SKM-1 (cell line): ENCODE measurements around the gene TCP11L2.

Experiments
- DNase-seq: peaks from one replicate; lab custom pipeline; 2025; ENCODE audit not compliant: unreplicated experiment; lab: John Stamatoyannopoulos, UW

Gene TCP11L2

DNA sequence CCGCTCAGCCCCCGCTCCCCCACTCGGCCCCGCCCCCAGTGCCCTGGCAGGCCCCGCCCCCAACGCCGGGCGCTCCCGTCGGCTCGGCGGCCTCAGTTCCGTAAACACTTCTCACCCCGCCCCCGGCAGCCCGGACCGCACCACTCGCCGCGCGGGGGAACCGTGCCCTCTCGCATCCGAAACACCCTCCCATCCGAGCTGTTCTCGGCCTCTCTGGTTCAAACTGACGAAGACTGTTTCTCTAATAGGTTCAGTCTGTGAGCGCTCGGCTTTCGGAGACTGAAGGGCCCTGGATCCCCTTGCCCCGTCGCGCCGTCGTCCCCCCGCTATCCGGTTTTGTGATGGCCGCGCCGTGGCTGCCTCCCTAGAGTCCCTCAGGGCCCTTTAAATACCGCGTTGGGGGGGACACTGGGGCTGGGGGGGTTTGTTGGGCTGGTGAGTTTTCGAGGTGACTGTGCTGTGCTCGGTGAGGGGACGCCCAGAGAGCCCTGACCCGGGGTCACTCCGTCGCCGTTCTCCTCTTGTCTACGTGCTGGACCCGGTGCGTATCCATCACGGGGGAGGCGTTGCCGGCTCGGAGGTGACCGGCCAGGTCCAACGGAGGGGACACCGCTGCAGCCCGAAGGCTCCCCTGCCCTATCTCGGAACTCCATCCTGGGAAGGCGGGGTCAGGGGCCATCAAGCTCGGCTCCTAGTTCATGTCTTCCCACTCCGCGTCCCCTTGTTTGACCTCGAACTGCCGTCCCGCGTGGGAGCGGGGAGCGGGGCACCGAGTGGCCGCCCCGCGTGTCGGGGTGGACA is at the start of gene TCP11L2:
TCP11L2 (plus strand) TSS at position 333 of the 801 bp plus-strand sequence. CDS start 8,343 bp downstream, outside the sequence.
- peak; percentile 2 for DNase-seq

DNA sequence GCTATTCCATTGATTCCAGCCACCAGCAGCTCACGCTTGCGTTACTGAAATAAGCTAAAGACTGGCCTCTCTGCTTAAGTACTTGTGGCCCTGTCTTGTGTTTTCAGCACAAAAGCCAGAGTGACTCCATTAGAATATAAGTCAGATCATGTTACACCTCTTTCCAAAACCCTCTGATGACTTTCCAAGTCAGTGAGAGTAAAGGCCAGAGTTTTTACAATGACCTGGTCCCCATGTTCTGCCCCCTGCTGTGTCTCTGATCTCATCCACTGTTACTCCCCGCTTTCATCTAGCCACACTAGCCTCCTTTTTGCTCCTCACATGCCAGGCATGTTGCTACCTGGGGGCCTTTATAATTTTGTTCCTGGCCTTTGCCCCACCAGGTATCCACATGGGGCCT is 47.8 kb upstream of the TCP11L2 start:
- DNase-seq: no peak

DNA sequence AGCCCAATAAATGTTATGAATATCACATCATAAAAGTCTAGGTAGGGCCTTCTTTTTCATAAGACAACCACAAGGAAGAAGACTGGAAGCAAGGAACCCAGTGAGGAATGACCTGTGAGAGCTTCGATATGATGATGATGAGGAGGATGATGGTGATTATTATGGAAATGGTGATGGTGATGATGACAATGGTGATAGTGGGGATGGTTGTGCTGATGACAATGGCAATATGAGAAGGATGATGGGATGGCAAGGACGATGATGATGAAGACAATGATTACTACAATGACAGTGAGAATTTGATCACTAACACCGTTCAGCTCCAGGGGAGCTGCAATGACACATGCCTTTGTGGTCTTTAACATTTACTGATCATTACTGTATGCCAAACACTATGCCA is 47.0 kb upstream of the TCP11L2 start:
- no peak for DNase-seq

DNA sequence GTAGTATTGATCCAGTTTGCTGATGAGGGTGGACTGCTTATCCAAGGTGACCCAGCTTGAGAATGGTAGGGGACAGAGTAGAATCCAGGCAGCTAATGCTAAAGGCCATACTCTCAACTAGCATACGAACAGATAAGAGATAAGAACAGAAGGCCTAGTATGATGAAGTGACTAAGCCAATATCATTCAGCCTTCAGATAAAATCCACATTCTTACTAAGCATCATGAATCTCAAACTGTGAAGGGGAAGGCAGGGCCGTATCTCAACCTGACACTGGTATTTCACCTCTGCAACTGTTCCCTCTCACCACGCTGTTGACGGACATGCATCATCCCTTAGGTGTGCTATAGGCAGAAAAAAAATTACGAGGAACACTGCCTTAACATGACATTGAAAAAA is 46.6 kb upstream of the TCP11L2 start:
- DNase-seq: no peak

DNA sequence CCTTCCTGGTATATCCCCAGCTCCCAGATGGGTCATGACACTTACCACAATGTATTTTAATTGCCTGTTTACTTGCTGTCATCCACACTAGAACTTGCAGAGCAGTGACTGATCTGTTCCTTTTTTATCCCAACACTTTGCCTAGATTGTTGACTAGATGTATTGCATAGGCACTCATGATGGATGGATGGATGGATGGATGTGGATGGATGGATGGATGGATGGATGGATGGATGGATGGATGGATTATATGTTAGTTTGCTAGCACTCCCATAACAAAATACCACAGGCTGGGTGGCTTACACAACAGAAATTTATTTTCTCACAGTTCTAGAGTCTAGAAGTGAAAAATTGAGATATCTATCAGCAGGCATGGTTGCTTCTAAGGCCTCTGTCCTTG is 46.0 kb upstream of the TCP11L2 start:
- no peak for DNase-seq

DNA sequence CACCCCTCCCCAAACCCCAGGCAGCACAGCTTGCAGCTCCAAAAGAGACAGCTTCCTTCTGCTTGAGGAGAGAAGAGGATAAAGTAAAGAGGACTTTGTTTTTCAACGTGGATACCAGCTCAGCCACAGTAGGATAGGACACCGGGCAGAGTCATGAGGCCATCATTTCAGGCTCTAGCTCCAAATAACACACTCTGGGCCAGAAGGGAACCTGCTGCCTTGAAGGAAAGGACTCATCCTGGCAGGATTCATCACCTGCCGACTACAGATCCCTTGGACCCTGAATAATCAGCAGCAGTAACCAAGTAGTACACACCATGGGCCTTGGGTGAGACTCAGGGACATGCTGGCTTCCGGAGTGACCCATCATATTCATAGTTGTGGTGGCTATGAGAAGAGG is 44.3 kb upstream of the TCP11L2 start:
- DNase-seq: no peak

DNA sequence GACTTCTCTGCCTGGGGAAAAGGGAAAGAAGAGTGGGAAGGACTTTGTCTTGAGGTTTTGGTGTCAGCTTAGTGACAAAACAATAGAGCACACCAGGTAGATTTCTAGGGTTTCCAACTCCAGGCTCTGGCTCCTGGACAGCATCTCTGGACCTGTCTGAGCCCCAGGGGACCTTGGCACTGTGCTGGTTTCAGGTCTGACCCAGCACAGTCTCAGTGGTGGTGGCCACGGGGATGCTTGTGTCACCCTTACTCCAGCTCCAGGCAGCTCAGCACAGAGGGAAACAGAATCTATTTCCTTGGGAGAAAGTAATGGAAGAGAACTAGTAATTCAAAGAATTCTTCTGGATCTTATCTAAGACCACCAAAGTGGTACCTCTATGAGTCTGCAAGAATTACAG is 43.6 kb upstream of the TCP11L2 start:
- no peak for DNase-seq

DNA sequence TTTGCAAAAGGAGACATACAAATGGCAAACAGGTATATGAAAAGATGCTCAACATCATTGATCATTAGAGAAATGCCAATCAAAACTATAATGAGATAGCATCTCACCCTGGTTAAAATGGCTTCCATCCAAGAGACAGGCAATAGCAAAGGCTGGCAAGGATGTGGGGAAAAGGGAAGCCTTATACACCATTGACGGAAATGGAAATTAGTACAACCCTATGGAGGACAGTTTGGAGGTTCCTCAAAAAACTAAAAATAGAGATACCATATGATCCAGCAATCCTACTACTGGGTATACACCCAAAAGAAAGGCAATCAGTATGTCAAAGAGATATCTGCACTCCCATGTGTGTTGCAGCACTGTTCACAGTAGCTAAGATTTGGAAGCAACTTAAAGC is 37.4 kb upstream of the TCP11L2 start:
- DNase-seq: no peak

DNA sequence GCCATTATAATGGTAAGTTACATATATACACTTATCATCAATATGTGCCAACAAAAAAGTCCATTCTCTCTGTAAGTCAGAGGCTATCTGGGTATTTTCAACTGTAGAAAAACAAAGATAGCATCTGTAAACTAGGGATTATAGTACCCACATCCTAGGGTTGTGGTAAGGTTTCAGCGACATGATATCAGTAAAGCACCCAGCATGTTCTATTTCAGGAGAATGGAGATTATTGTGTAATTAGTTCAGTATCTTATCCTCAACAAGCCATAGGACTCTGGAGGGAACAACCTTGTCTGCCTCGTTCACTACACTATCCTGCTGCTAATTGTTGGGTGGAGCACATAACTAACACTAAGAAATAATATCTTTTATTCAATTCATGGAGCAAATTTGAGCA is 35.0 kb upstream of the TCP11L2 start:
- DNase-seq: no peak

DNA sequence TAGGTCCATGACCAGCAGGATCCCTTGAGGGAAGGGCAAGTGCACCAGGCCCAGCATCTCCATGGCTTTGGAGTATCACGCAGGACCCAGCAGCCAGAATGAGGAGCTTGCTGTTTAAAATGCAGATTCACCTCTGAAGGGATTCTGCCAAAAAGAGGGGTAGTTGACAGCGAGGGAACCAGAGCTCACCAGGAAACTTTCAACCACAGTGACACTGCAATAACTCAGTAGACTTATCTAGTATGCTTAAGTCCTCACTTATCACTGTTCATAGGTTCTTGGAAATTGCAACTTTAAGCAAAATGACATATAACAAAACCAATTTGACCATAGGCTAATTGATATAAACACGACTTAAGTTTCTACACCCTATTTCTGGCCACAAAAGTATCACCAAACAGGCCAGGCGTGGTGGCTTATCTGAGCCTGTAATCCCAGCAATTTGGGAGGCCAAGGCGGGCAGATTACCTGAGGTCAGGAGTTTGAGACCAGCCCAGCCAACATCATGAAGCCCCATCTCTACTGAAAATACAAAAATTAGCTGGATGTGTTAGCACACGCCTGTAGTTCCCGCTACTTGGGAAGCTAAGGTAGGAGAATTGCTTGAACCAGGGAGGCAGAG is 33.3 kb upstream of the TCP11L2 start:
- DNase-seq: no peak

DNA sequence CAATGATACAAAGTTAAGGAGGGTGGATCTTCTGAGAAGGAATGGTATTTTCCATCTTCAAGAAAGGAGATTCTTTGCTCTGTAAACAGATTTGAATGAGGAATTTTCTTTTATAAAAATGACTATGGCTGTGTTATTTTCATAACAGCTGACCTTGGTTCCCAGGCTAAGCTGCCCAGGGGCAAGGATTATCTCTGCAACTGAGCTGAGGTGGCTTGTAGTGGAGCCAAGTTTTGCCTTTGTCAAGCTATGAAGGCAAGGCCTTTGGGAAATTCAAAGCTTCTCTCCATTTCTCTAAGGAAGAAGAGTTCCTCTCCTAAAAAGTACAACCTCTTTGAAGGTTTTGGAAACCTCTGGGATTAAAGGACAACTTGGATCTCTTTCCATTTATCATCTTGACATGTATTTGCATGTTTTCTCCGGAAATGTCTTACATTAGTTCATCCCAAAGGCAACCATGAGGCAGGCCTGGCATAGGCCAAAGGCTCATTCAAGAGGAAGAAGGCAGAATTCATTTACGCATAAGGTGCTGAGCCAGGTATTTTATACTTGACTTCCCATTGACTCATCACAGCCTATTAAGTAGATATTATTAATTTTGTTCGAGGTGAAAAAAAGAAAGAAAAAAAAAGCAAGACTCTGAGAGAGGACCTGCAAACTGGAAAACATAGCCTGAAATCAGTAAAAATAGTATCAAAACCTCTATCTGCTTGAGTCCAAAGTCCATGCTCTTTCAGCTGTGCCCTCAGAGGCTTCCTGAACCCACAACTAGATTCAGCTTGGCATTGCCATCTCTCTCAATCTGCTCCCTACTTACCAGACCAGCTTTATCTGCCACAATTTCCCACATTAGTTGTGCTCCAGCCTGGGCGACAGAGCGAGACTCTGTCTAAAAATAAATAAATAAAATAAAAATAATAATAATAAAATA is 30.7 kb upstream of the TCP11L2 start:
- no peak for DNase-seq

DNA sequence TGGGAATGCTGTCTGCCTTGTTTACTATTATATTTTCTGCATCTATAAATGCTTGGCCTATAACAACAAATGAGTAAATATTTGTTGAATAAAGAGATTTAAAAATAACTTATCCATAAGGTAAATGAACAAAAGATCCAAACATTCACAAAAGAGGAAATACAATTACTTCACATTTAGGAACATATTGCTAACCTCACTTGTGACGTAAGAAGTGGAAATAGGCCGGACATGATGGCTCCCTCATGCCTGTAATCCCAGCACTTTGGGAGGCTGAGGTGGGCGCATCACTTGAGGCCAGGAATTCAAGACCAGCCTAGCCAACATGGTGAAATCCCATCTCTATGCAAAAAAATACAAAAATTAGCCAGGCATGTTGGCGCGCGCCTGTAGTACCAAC is 29.0 kb upstream of the TCP11L2 start:
- DNase-seq: peak; percentile 2

DNA sequence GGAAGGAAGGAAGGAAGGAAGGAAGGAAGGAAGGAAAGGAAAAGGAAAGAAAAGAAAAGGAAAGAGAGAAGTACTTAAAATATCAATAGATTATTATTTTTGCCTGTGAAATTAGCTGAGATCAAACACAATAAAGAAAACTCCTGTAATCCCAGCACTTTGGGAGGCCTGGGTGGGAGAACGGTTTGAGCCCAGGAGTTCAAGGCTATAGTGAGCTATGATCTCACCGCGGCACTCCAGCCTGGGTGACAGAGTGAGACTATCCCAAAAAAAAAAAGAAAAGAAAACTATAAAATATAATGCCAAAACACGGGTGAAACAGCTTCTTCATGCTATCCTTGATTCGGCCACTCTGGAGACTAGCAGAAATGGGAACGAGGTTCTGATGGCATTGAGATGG is 28.5 kb upstream of the TCP11L2 start:
- no peak for DNase-seq

DNA sequence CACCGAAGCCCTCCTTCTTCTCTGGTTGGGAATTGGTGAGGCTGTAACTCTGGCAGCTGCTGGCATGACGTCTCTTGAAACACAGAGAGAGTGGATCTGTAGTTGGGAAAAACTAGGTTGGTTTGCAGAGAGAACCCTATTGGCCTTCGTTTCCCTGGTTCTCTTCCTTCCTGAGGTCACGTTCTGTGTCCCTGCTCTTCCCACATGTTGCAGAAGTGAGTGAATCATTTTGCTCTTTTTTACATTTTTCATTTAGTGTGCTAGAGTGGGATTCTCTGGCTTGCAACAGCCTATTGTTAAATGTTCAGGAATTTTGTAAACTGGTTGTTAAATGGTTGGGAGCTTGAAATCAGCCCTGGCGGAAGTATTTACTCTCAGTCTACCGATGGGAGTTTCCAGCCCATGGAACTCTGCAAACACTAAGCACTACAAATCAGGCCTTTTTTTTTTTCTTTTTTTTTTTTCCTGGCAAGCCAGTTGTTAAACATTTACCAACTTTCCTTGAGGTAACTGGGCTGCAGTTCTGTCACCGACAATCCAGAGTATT is 27.9 kb upstream of the TCP11L2 start:
- DNase-seq: no peak

DNA sequence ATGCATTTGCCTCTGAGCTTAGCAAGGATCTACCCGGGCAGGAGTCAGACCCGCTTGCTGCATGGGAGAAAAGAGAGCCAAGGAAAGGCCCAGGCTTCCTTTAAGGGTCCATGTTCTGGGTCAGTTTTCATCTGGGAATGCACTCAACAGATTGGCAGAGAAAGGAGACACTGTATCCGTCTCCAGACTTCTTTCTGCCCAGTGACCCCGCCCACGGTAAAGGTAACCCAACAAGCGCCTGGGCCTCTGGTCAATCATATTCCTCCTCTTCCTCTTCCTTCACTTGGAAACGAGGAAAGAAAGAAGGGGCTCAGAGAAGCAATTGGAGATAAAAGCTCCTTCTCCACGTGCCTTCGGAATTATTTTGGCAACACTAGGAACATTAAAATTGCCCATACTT is 27.1 kb upstream of the TCP11L2 start:
- DNase-seq: no peak

DNA sequence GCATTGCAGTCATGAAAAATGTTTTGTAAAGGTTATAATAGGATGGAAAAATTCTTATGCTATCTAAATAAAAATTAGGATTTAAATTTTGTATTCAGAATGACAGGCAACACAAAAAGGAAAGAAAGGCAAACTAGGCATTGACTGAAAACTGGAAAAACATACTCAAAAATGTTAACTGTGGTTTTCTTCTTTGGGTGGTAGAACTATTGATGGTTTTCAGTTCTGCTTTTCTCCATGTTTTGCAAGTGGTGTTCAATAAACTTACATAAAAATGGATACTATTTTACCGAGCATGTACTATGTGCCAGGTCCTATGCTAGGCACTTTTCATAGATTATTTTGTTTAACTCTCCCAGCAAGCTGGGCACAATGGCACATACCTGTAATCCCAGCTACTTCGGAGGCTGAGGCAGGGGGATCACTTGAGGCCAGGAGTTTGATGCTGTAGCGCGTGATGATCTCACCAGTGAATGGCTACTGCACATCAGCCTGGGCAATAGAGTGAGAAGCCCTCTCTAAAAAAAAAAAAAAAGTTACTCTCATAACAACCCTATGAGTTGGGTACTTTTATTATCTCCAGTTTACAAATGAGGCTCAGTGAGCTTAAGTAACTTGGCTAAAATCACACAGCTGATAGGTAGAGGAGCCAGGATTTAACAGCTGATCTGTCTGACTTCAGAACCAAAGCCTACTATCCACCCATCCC is 26.3 kb upstream of the TCP11L2 start:
- DNase-seq: no peak

DNA sequence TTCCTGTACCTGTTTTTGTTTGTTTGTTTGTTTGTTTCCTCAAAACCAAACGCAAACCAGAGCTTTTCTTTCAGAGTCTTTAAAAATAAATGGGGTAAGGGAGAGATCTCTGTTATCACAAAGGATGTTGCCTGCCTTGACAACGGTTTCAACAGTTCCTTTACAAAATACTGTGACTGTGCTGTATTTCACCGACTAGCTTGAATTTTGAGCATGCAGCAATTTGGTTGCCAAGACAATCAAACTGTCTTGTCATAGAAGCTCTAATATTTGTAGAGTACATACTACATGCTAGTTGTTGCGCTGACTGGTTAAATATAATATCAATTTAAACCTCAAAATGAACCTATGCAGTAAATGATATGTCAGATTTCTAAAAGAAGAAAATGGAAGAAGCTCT is 22.4 kb upstream of the TCP11L2 start:
- DNase-seq: no peak

DNA sequence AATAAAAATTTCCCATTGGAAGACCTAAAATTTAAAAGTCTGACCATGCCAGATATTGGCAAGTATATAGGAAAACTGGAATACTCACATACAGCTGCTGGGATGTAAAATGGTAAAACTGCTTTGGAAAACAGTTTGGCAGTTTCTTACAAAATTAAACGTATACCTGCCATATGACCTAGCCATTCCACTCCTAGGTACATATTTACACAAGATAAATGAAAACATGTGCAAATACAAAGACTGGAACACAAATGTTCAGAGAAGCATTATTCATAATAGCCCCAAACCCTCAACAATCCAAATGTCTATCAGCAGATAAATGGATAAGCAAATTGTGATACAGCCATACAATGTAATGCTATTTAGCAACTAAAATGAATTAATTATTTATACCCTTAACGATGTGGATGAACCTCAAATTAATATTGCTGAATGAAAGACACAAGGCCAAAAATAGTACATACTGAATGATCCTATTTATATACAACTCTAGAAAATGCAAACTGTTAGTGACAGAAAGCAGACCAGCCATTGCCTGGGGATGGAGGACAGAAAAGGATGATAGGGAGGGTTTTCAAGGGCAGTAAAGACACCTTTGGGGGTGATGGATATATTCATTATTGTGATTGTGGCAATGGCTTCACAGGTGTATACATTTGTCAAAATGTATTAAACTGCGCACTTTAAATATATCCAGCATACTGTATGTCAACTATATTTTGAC is 21.3 kb upstream of the TCP11L2 start:
- DNase-seq: no peak

DNA sequence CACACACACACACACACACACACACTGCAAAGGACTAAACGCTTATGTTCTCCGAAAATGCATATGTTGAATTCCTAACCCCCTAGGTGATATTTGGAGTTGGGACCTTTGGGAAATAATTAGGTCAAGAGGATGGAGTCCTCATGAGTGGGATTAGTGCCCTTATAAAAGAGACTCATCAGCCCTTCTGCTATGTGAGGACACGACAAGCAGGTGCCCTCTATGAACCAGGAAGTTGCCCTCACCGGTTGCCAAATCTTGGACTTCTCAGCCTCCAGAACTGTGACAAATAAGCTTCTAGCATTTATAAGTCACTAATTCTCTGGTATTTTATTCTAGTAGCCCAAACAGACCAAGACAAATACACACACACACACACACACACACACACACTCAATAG is 20.7 kb upstream of the TCP11L2 start:
- no peak for DNase-seq

DNA sequence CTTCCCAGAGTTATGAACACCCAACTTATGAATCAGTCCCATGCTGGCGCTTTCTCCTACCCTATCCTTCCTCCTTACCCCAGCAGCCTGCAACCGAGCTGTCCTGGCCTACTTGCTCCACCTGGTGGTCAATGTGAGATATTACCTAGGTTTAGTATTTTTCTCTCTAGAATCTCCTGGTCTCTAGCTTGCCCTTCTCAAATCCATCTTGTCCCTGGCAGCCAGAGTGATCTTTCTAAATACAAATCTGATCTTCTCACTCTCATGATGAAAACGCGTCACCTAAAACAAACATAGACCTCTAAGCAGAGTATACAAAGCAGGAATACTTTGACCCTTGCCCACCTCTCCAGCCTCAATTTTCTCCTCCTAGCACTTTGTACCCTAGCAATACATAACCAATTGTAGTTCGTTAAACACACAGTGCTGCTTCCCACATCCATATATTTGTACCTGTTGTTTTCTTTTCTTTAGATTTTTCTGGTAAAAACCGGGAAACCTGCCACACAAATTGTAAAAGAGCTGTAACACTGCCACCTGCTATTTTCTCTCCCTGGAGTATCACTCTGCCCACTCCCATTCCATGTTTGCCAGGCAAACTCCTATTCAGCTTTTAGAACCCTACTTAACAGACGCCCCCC is 20.0 kb upstream of the TCP11L2 start:
- DNase-seq: peak; percentile 18
